ENCODE data around the gene TNIK.

DNA sequence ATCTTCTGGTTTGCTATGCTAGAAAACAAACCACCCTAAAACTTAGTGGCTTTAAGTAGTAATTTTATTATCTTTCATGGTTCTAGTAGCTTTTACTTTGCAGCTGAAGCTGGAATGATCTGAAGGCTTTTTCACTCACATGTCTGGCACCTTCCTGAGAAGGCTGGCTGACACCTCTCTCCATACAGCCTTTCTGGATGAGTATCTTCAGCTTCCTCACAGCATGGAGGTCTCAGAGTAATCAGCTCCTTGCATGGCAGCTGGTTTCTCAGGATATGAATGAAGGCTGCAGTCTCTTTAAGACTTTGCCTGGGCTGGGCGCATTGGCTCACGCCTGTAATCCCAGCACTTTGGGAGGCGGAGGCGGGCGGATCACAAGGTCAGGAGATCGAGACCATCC is 50.0 kb downstream of the TNIK start:
- TF ChIP-seq, protein P1, sequence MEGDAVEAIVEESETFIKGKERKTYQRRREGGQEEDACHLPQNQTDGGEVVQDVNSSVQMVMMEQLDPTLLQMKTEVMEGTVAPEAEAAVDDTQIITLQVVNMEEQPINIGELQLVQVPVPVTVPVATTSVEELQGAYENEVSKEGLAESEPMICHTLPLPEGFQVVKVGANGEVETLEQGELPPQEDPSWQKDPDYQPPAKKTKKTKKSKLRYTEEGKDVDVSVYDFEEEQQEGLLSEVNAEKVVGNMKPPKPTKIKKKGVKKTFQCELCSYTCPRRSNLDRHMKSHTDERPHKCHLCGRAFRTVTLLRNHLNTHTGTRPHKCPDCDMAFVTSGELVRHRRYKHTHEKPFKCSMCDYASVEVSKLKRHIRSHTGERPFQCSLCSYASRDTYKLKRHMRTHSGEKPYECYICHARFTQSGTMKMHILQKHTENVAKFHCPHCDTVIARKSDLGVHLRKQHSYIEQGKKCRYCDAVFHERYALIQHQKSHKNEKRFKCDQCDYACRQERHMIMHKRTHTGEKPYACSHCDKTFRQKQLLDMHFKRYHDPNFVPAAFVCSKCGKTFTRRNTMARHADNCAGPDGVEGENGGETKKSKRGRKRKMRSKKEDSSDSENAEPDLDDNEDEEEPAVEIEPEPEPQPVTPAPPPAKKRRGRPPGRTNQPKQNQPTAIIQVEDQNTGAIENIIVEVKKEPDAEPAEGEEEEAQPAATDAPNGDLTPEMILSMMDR (IDR thresholded peaks at IDR 0.05) = no peak
- TF ChIP-seq POLR2A (IDR thresholded peaks at IDR 0.05) = no peak

Data from prostate gland (tissue), 2 donors.